Esophagus squamous epithelium (tissue), 4 donors: Measurements from ENCODE around the gene ADCK1.

ENCODE experiments used
- POLR2A ChIP-seq, 4 donors: fragments of 450-650 bp; IDR thresholded peaks; one replicate each; pipeline ENCODE4 v1.6.1; 2017; ENCODE audit warnings: antibody characterized with exemption in 4 of 4, mild to moderate bottlenecking in 4 of 4, moderate library complexity in 3 of 4
- TF ChIP-seq, protein P1 (sequence below), 6 experiments: fragments of 450-650 bp in 4 of 6; fragments of 200-600 bp in 2 of 6; sonication (generic) in 2 of 6; IDR thresholded peaks; one replicate each; pipeline ENCODE4 v1.5.1; 2016 to 2019; ENCODE audit warnings: antibody characterized with exemption in 6 of 6, mild to moderate bottlenecking in 4 of 6, moderate library complexity in 4 of 6

DNA sequence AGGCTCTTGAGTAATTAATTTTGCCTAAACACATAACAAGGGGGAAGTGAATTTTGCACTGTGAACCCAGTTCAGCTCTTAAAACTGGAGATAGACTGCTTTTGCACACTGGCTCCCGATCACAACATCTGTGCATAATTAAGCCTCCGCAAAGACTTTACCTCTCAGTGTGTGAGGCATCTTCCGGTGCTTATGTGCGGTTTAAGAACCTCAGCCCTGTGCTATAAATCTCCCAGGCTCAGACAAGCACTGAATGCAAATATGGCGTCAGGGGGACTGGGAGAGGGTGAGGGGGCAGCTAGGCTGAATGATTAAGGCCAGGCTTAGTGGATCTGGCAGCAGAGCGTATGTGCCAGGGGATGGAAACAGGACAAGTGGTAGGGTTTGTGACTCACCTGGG, 103.3 kb downstream of the ADCK1 start:
- TF ChIP-seq POLR2A (IDR thresholded peaks at IDR 0.05), result no peak
- TF ChIP-seq, protein P1, sequence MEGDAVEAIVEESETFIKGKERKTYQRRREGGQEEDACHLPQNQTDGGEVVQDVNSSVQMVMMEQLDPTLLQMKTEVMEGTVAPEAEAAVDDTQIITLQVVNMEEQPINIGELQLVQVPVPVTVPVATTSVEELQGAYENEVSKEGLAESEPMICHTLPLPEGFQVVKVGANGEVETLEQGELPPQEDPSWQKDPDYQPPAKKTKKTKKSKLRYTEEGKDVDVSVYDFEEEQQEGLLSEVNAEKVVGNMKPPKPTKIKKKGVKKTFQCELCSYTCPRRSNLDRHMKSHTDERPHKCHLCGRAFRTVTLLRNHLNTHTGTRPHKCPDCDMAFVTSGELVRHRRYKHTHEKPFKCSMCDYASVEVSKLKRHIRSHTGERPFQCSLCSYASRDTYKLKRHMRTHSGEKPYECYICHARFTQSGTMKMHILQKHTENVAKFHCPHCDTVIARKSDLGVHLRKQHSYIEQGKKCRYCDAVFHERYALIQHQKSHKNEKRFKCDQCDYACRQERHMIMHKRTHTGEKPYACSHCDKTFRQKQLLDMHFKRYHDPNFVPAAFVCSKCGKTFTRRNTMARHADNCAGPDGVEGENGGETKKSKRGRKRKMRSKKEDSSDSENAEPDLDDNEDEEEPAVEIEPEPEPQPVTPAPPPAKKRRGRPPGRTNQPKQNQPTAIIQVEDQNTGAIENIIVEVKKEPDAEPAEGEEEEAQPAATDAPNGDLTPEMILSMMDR (IDR thresholded peaks at IDR 0.05), result no peak
